ENCODE measurements around the gene RGS8. TPM values are rescaled to one million over a fixed set of nuclear protein-coding genes. Genes with fewer than 3 reads are reported as not detected.

The RGS8 gene
- total RNA-seq, 3 donors from 2014 or later: not detected

DNA sequence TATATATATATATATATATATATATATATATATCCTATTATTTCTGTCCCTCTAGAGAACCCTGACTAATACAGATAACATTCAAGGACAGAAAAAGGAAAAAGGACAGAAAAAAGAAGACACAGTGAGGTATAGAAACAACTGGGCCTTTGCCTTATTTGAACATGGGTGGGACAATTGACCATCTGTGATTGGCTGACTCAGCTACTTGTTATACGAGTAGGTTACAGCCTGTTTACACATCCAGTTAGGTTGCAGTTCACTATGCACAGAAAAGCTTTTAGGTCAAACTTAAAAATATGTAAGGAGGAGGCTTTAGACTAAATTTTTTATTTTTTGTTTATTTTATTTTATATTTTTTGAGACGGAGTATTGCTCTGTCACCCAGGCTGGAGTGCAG is 39.8 kb upstream of the RGS8 start:
- DNase-seq (ENCODE audit: low spot score in 2 of 2): no peak
- Histone ChIP-seq H3K4me3 (no peak overlapping the region), H3K9me3 (no peaks in the 10 kb centered on the region), H3K36me3 (no peaks in the 10 kb centered on the region), H3K27ac (no peak overlapping the region), H3K4me1 (no peaks in the 10 kb centered on the region), H3K27me3 (no peaks in the 10 kb centered on the region)
- intact Hi-C loops (cut with DNase I; ENCODE audit: low total_unique reads): no loop called here
- TF ChIP-seq POLR2A (IDR thresholded peaks at IDR 0.05) (no peak), POLR2AphosphoS5 (IDR thresholded peaks at IDR 0.05) (no peak)
- TF ChIP-seq, protein P1, sequence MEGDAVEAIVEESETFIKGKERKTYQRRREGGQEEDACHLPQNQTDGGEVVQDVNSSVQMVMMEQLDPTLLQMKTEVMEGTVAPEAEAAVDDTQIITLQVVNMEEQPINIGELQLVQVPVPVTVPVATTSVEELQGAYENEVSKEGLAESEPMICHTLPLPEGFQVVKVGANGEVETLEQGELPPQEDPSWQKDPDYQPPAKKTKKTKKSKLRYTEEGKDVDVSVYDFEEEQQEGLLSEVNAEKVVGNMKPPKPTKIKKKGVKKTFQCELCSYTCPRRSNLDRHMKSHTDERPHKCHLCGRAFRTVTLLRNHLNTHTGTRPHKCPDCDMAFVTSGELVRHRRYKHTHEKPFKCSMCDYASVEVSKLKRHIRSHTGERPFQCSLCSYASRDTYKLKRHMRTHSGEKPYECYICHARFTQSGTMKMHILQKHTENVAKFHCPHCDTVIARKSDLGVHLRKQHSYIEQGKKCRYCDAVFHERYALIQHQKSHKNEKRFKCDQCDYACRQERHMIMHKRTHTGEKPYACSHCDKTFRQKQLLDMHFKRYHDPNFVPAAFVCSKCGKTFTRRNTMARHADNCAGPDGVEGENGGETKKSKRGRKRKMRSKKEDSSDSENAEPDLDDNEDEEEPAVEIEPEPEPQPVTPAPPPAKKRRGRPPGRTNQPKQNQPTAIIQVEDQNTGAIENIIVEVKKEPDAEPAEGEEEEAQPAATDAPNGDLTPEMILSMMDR (IDR thresholded peaks at IDR 0.05): no peak

DNA sequence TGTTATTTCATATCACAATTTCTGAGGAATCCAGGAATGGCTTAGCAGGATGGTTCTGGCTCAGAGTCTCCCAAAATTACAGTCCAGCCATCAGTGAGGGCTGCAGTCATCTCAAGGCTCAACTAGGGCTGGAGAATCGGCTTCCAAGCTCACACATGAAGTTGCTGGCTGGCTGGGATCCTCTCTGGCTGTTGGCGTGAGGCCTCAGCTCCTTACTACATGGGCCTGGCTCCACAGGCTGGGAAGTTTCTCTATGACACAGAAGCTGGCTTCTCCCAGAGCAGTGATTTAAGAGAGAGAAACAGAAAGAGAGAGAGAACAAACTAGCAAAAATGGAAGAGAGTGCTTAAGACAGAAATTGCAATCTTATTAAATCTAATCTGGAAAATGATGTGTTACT is 38.8 kb upstream of the RGS8 start:
- no peak overlapping the region for H3K4me3 ChIP-seq
- no peaks in the 10 kb centered on the region for H3K9me3 ChIP-seq
- no peak for TF ChIP-seq POLR2AphosphoS5 (IDR thresholded peaks at IDR 0.05)
- TF ChIP-seq, protein P1 (IDR thresholded peaks at IDR 0.05): no peak
- TF ChIP-seq POLR2A (IDR thresholded peaks at IDR 0.05): no peak
- intact Hi-C loops (cut with DNase I; ENCODE audit: low total_unique reads): no loop called here
- H3K4me1 ChIP-seq: no peaks in the 10 kb centered on the region
- H3K27me3 ChIP-seq: no peaks in the 10 kb centered on the region
- H3K27ac ChIP-seq: no peak overlapping the region
- no peaks in the 10 kb centered on the region for H3K36me3 ChIP-seq
- no peak for DNase-seq (ENCODE audit: low spot score in 2 of 2)

DNA sequence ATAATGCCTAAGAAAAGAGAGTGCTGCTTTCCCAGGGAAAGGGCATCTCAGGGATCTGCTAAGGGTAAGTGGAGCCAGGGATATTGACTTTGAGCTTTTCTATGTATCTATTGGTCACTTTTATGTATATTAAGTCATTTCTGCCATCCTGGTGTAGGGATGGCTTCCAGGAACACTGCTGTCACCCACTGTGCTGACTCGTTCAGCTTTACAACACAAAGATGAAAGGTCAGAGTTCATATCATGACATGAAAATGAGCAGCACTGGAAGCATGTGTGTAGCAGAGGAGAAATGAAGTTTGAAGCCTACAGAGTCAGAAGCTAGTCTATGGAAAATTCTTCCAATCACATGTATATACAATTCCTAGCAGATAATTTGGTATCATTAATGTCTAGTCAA is 37.1 kb upstream of the RGS8 start:
- H3K4me1 ChIP-seq: no peaks in the 10 kb centered on the region
- no peak overlapping the region for H3K4me3 ChIP-seq
- no peak for DNase-seq (ENCODE audit: low spot score in 2 of 2)
- no peaks in the 10 kb centered on the region for H3K36me3 ChIP-seq
- H3K27me3 ChIP-seq: no peaks in the 10 kb centered on the region
- intact Hi-C loops (cut with DNase I; ENCODE audit: low total_unique reads): no loop called here
- TF ChIP-seq POLR2A (IDR thresholded peaks at IDR 0.05) (no peak), POLR2AphosphoS5 (IDR thresholded peaks at IDR 0.05) (no peak)
- TF ChIP-seq, protein P1 (IDR thresholded peaks at IDR 0.05): no peak
- H3K9me3 ChIP-seq: no peaks in the 10 kb centered on the region
- H3K27ac ChIP-seq: no peak overlapping the region

DNA sequence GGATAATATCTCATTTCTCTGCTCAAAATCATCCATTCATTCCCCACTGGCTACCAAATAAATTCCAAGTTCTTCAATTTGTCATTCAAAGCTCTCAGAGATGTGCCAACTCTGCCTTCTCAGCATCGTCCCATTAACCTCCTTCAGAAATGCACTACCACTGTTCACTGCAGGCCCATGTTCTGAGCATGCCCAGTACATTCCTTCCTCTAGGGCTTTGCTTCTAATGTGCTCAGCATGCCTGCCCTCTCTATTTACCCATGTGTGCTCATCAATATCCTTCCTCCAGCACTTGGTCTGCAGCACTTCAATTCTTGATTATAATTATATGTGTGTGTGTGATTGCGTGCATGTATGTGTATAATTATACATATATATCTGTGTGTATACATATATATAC is 36.1 kb upstream of the RGS8 start:
- TF ChIP-seq POLR2A (IDR thresholded peaks at IDR 0.05) (no peak), POLR2AphosphoS5 (IDR thresholded peaks at IDR 0.05) (no peak)
- TF ChIP-seq, protein P1 (IDR thresholded peaks at IDR 0.05): no peak
- intact Hi-C loops (cut with DNase I; ENCODE audit: low total_unique reads): no loop called here
- Histone ChIP-seq H3K9me3 (no peaks in the 10 kb centered on the region), H3K27ac (no peak overlapping the region), H3K36me3 (no peaks in the 10 kb centered on the region), H3K27me3 (no peaks in the 10 kb centered on the region), H3K4me3 (no peak overlapping the region), H3K4me1 (no peaks in the 10 kb centered on the region)
- no peak for DNase-seq (ENCODE audit: low spot score in 2 of 2)

DNA sequence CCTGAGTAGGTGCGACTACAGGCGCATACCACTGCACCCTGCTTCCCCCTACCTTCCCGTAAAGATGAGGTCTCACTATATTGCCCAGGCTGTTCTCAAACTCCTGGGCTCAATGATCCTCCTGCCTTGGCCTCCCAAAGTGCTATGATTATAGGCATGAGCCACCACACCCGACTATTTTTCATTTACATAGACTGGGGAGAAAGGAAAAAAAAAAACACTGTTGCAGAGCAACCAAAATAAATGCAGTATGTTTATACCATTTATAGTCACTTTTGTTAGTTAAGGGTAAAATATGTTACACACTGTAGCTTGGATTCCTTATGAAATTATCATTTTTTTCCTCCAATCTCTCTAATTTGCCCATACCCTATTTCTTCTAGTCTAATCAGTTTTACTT is 35.2 kb upstream of the RGS8 start:
- no peaks in the 10 kb centered on the region for H3K4me1 ChIP-seq
- H3K27me3 ChIP-seq: no peaks in the 10 kb centered on the region
- no peaks in the 10 kb centered on the region for H3K36me3 ChIP-seq
- no peak overlapping the region for H3K4me3 ChIP-seq
- TF ChIP-seq POLR2A (IDR thresholded peaks at IDR 0.05): no peak
- TF ChIP-seq, protein P1 (IDR thresholded peaks at IDR 0.05): no peak
- no peak for TF ChIP-seq POLR2AphosphoS5 (IDR thresholded peaks at IDR 0.05)
- intact Hi-C loops (cut with DNase I; ENCODE audit: low total_unique reads): no loop called here
- H3K27ac ChIP-seq: no peak overlapping the region
- DNase-seq (ENCODE audit: low spot score in 2 of 2): no peak
- no peaks in the 10 kb centered on the region for H3K9me3 ChIP-seq

All from breast epithelium (tissue), 4 donors.